Stimulated activated CD4-positive, alpha-beta T cell treated with anti-CD3 and anti-CD28 coated beads, Interleukin-4, amount 100 ng/mL, for 48 hours (primary cell): Measurements from ENCODE around the gene CHAT.
A peak's percentile ranks its signal among the peaks of the same experiment; 100 is the strongest.

Experiments used
- DNase-seq, 2 donors: peaks; one replicate each; pipeline ENCODE4 v3.0.0-alpha.2; 2020; ENCODE audit warnings: low read depth in 2 of 2

Gene CHAT

DNA sequence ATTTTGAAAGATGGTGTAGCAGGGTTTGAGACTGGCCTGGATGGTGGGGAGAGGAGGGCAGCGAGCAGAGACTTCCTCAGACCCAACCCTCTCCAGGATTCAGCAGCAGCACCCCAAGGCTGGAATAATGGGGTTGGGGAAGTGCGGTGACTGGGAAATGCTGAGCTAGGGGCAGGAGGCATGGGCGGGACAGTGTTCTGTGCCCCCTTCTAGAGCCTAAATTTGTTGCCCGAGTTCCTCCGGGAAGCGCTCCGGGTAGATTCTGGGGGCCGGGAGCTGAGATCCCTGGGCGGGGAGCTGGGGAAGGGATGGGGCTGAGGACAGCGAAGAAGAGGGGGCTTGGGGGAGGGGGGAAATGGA lies at the start of gene CHAT:
CHAT (plus strand) TSS at position 156 of the 360 bp plus-strand sequence; CDS start at position 309, 153 bp downstream.
- DNase-seq, result no peak

- DNase-seq, result no peak
Measured at GRCh38 chr10:49564461-49565009, 49.3 kb upstream of the CHAT start.

GRCh38 chr10:49567810-49568209 lies 46.0 kb upstream of the CHAT start:
- no peak for DNase-seq

GRCh38 chr10:49568235-49568634 lies 45.6 kb upstream of the CHAT start:
- no peak for DNase-seq

DNA sequence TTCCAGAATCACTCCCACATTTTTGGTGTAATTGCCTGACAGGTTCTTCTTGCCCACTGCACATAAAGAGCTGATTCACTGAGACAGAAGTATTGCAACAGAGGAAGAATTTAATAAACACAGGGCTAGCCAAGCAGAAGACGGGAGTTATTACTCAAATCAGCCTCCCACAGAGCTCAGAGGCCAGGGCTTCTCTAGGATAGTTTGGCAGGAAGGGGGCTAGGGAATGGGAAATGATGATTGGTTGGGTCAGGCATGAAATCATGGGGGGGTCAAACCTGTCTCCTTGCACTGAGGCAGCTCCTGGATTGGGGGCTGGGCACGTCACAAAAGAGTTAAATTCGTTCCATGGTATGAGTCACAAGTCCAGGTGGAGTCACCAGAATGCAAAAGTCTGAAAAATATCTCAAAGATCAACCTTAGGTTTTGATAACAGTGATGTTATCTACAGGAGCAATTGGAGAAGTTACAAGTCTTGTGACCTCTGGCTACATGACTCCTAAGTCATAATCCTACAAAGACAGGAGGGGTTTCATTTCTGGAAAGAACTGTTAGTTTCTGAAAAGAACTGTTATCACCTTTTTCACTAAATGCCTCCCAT lies 44.7 kb upstream of the CHAT start:
- no peak for DNase-seq

DNA sequence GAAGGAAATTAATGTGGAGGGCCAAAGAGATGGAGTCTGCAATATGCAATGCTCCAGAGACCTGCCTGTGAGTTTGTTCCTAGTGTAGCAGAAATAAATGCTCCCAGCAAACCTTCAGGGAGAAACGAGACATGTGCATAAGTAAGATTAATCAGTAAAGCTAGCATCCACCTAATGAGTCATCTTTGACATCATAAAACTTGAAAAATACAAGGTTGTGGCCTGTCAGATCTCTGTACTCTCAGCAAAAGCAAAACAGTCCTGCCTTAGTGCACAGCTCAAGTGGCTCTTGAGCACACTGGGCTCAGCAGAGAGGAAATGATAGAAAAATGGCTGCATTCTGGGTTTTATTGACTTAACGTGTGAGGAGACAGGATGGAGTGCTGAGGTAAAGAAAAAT lies 42.4 kb upstream of the CHAT start:
- DNase-seq, result no peak

GRCh38 chr10:49572594-49573114 lies 41.2 kb upstream of the CHAT start:
- no peak for DNase-seq

- no peak for DNase-seq
Measured at GRCh38 chr10:49575489-49576072, 38.3 kb upstream of the CHAT start.

DNA sequence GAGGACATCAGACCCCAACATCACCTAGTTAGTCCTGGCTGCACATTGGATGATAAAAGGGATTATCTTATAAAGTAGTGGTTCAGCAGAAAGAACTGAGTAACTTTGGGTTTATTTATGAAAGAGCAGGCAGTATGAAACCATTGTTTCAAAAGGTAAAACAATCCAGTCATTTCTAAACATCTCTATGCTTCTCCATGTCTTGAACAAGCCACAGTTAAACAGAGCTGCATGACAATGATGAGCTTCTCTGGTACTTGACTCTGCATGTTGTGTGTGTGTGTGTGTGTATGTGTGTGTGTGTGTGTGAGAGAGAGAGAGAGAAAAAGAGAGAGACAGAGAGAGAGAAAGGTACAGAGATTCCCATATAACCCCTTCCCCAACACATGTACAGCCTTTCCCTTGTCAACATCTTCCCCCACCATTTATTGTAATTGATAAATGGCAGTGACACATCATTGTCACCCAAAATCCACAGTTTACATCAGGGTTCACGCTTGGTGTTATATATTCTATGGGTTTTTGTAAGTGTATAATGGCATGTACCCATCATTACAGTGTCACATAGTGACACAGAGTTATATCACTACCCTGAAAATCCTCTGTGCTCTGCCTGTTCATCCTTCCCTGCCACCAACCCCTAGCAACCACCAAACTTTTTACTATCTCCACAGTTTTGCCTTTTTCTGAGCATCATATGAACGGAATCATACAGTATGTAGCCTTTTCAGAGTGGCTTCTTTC lies 36.5 kb upstream of the CHAT start:
- no peak for DNase-seq

DNA sequence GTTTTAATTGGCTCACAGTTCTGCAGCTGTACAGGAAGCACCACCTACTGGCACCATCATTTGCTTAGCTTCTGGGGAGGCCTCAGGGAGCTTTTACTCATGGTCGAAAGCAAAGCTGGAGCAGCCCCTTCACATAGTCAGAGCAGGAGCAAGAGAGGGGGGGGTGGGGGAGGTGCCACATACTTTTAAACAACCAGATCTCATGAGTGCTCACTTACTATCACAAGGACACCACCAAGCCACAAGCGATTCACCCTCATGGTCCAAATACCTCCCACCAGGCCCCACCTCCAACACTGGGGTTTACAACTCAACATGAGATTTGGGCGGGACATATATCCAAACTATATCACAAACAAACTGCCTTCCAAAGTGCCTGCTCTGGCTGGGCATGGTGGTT lies 35.4 kb upstream of the CHAT start:
- DNase-seq, result no peak

GRCh38 chr10:49579621-49580020 lies 34.2 kb upstream of the CHAT start:
- DNase-seq, result no peak

DNA sequence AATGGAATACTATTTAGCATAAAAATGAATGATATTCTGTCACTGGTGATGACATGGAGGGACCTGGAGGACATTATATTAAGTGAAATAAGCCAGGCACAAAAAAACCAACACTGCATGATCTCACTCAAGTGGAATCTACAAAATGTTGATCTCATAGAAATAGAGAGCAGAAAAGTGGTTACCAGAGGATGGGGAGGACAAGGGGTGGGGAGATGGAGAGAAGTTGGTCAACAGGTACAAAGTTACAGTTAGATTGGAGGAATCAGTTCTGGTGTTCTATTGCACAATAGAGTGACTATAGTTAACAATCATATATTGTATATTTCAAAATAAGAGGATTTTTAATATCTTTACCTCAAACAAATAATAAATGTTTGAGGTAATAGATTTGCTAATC lies 28.4 kb upstream of the CHAT start:
- DNase-seq, result no peak

- DNase-seq, result no peak
Measured at GRCh38 chr10:49587981-49588380, 25.9 kb upstream of the CHAT start.

DNA sequence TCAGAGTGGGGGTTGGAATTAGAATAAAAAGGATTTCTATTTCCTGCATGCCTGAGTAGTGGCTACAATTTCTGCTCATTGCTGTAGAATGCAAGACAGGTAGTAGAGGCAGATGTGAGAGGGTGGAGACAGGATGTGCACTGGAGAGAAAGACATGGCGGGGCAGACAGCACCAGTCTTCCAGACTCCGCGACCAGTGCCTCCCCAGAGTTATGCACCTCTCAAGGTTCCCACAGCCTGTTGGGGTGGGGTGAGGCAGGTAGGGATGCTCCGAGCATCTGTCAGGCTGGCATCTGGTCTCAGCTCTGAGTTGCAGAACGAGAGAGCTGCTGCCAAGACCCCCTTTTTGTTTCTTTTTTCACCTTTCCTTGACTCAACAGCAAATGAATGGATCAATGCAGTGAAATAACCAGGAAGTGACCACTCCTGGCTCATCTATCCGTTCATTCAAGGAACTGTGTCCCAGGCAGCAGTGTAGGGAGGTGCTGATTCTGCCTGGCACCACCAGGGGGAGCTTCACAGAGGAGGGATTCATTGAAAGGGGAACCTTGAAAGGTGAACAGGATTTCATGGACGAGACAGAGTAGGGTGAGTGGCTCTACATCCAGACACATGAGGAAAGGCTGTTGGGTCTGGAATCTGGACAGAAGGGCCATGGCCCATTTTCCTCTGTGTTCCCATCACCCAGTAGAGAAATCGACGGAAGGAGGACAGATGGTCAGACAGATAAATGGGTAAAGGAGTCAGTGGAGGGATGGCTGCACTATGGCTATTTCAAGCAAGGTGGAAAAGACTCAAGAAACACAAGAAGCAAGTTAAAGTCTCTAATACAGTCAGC lies 20.9 kb upstream of the CHAT start:
- DNase-seq, result peak; percentile 41 to 53

DNA sequence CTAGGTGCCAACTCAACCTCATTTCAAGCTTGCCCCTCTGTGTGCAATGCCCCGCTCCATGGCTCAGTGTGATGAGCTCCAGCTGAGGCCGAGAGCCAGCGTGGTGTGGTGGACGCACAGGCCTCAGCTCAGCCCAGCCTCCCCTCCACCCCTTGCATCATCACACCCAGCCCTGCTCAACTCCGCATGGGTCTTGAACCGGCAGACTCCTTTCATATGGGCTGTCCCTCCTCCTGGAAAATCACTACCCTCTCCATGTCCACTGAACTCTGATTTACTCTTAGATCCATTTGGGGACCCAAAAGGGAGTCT lies 20.3 kb upstream of the CHAT start:
- DNase-seq, result no peak

- no peak for DNase-seq
Measured at GRCh38 chr10:49593998-49594397, 19.8 kb upstream of the CHAT start.

DNA sequence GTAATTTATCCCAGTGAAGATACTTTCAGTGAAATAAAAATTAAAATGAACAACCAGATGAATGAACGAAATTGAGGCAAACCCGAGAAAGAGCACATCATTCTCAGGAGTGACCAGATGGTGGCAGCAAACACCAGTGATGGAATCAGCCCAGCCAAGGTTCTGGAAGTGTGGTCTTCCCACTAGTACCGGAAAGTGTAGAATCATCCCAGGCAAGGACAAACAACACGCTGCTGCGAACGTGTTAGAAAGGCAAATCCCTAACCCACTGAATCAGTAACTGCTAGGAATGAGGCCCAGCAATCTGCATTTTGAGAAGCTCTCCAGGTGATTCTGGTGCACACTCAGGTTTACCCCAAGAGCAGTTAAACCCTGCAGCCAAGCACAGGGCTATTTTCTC lies 19.2 kb upstream of the CHAT start:
- no peak for DNase-seq

DNA sequence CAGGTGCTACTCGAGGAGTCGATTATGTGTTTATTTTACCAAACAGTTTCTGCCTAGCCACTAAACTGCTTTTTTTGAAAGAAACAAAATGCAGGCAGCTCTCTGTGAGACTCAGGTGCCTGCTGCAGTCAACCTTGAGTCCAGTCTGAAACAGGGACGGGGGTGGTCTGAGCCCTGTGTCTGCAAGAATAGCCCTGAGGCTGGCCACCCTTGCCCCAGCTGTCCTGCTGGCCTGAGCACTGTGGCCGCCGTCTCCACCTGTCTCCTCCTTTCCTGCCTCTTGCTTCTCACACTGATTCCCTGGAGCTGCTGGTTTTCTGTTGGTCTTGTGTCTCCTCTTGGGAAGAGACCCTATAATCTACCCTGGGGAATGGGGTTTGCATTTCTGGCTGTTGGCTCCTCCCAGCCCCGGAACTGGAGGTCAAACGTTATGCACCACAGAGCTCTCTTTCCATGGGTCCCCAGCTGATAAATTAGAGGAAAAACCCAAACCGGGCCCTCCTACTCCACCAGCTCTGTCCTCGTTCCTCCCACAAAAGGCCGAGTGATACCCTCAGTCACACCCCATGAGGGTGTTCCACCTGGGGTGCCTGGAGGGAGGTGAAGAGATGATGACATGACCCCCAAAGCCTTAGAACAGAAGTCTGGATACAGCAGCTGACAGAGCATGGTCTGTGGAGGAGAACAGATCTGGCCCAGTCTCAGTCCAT lies 18.7 kb upstream of the CHAT start:
- DNase-seq, result no peak

DNA sequence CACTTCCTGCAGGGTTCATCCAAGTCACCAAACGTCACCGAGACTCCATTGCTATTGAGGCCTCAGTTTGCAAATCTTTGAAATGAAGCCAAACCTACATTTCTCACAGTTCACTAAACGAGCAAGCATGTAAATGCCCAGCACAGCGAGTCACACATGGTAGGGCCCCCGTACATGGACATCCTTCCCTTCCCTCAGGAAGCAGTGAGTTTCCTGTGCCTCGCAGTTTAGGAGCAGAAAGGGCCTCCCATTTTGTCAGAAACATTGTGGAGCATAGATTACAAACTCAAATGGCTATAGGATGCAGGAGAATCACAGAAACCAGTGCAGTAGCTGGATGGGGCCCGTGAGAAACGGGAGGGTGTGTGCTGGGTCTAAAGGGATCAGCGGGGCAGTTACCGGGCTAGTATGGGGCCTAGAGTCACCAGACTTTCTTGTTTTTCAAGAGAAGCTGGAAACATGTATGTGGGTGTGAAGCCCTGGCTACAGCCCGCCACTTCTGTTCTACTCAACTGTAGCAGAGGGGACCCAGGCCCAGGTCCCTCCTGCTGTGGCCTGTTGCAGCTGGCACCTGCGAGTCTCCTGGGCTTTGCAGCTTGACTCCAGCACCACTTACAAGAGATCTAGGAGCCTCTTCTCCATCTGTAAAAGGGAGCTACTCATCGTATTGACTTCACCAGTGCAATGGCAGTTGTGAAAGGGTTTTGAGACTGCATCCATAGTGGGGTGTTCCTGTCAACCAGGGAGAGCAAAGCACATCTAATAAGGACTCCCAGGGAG lies 17.9 kb upstream of the CHAT start:
- no peak for DNase-seq

DNA sequence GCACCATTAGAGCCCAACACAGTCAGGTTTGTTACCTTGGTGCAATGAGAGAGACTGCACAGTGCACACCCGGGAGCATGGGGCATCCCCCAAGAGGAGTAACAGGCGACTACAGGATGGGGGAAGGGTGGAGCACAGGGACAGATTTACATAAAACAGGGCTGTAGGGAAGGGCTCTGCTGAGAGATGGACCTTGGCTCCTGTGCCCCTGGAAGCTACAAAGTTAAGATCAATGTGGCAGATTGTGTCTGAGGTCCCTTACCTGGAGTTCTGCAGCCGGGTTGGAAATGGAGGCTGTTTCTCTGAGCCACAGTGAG lies 17.4 kb upstream of the CHAT start:
- no peak for DNase-seq

DNA sequence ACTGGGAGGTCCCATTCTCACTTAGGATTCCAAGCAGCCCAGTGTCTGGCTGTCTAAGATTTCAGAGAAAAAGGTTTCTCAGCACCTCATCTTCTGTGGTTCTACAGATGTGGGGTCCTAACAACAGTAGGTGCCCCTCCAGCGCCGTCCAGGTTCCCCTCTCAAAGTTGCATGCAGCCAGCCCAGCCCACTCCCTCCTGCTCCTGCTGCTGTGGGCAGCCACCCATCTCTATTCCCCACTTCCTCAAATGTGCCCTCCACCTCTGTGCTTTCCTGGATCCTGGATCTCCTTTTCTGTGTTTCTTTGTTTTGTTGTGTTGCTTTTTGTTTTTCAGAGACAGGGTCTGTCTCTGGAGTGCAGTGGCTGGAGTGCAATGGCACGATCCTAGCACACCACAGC lies 17.0 kb upstream of the CHAT start:
- DNase-seq, result no peak
